ENCODE measurements around the gene PRSS53. TPM values are rescaled to one million over a fixed set of nuclear protein-coding genes. Genes with fewer than 3 reads are reported as not detected.
"Not testable (repeated sequence)": the region's sequence is repeated elsewhere in the genome, so short reads cannot be mapped to it uniquely, and the experiment has no call there.

The PRSS53 gene
- total RNA-seq, 1 donor from 2014 or later: 2.9 TPM

GRCh38 chr16:31117384-31118222, 28.9 kb upstream of the PRSS53 start, which contains the start of gene KAT8:
Gene KAT8 (plus strand): TSS chr16:31117664. CDS start chr16:31117682, 18 bp downstream.
- peak; percentile 100 for DNase-seq

DNA sequence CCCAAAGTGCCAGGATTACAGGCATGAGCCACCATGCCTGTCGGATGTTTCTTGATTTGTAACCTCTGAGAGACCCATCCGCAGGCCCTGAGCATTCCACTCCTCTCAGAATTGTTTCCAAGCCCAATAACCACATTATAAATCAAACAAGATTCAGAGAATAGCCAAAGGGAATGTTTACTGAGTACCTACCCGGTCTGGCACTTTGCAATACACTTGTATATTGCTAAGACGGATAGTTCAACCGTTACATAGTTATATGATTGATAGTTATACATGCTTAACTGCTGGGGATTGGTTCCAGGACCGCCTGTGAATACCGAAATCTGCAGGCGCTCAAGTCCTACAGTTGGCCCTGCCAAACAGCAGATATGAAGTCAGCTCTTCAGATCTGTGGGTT, 25.7 kb upstream of the PRSS53 start:
- no peak for DNase-seq

DNA sequence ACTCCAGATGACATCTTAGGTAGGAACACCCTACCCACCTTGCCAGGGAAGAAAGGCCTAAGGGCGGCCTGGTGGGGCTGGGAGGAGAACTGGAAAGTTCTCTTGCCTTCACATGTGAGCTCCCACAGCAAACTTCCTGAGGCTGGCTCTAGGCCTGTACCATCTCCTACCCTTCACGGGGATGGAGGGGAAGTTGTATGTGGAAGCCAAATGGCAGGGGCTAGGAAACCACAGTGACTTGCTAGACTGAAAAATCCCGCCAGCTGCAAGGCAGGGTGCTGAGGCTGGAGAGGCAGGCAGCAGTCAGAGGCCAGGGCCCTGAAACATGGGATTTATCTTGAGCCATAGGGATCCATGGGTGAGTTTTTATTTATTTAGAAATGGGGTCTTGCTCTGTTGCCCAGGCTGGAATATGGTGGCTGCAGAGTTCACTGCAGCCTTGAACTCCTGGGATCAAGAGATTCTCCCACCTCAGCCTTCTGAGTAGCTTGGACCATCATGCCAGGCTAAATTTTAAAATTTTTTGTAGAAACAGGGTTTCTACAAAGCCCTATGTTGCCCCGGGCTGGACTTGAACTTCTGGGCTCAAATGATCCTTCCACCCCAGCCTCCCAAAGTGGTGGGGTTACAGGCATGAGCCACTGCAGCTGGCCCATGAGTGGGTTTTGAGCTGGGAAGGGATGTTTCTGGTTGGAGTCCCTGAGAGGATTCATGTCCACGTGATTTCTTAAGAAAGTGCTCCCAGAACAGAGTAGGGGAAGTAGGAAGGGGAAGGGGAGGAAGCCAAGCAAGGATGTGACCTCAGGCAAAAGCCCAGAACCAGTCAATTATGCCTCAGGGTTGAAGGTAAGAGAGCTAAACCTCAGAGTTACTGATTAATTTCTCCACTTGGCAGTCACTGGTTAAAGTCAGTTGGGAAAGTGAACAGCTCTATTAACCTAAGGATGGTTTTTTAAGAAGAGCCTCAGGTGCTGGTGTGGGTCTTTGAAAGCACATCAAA, 24.7 kb upstream of the PRSS53 start:
- no peak for DNase-seq

DNA sequence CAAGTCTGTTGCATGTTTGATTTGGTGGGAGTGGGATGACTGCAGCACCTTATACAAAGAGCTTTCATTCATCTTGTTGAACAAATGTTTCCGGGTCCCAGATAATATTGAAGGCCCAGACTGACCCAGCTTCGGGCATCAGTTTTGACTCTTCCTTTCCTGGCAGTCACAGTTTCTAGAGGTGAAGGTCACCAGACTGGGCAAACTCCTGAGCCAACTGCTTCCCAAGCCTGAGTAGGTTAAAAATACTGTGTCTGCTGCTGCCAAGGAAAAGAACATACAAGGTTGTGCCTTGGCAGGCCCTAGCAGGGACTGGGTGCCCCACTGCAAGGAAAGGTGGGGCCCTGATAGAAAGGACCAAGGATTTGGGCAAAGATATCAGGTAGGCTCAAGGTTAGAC, 24.0 kb upstream of the PRSS53 start:
- DNase-seq: no peak

DNA sequence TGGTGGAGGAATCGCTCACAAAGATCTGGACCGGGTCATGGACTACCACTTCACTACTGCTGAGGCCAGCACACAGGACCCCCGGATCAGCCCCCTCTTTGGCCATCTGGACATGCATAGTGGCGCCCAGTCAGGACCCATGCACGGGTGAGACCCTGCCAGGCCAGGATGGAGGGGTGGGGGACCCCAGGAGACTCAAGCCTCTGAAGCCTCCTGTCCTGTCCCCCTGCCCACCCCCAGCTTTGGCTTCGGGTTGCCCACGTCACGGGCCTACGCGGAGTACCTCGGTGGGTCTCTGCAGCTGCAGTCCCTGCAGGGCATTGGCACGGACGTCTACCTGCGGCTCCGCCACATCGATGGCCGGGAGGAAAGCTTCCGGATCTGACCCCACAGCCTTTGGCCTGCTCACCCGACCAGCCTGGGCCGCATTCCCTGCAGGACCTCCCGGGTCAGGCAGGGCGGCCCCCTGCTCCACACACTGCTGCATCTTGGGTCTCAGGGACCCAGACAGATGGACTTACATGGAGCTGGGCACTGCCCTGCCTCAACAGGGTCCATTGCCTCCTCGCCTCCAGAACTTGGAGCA, 23.2 kb upstream of the PRSS53 start:
- no peak for DNase-seq

GRCh38 chr16:31110106-31111034, 21.6 kb upstream of the PRSS53 start:
- no peak for DNase-seq

- DNase-seq: no peak
Measured at GRCh38 chr16:31109622-31110021, 20.9 kb upstream of the PRSS53 start.

DNA sequence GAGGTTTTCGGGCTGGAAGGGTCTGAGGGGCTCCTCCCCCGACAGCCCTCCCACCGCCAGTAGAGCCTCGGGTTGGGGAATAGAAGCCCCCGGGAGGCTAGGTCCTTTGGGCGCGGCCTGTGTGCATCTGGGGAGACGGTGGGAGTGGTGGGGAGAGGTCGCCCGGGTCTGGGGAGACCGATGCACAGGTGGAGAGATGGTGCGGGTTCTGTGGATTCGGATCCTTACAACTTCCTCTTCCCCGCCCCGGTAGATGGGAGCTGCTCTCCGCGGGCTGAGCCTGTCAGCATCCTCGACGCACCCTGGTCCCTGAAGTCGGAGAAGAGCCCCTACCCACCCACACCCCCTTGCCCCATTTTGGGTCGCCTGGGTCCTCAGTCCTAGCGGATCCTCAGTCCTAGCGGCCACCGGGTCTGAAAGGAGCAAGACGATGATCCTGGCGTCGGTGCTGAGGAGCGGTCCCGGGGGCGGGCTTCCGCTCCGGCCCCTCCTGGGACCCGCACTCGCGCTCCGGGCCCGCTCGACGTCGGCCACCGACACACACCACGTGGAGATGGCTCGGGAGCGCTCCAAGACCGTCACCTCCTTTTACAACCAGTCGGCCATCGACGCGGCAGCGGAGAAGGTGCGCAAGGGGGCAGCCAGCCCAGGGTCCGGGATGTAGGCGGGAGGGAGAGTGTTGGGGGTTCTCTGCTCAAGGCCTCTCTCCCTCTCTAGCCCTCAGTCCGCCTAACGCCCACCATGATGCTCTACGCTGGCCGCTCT, 20.2 kb upstream of the PRSS53 start:
- DNase-seq: no peak

DNA sequence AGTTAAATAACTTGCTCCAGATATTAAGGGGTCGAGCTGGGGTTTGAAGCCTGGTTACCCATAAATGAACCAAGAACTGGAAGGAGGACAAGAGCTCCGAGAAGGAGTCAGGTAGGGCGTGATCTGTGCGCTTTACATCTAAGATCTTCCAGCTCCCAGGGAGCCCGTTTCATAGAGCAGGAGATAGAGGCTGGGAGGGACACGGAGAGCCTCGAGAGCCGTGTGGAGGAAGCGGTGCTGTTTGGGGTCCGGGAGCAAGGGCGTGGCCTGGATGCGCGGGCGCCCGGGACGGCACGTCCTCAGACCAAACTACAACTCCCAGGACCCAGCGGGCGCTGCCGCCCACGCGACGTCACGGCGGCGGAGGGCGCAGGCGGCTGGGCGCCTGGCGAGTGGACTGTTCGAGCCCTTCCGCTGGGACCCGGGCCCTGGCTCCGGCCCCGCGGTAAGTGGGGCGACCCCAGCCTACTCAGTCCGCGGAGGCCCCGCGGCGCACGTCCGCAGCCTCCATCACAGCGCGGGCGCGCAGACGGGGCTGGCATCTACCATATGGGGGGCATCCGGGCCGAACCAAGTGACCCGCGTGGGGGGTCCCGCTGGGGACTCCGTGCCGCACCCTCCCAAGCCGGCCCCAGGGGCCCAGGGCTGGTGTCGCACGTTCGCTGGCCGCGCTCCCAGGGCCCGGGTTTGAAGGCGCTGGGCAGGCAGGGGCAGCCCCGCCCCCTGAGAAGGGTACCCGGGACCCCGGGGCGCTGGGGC, 19.5 kb upstream of the PRSS53 start, which contains the start of gene BCKDK:
Gene BCKDK, plus strand, starts transcription at position 352 of the 759 bp plus-strand sequence. CDS start 838 bp downstream, outside the sequence.
- DNase-seq: peak; percentile 87

- DNase-seq: no peak
Measured at GRCh38 chr16:31107465-31107867, 18.7 kb upstream of the PRSS53 start.

GRCh38 chr16:31106509-31107464, 18.0 kb upstream of the PRSS53 start:
- no peak for DNase-seq

GRCh38 chr16:31105677-31106213, 17.0 kb upstream of the PRSS53 start:
- peak; percentile 78 for DNase-seq

DNA sequence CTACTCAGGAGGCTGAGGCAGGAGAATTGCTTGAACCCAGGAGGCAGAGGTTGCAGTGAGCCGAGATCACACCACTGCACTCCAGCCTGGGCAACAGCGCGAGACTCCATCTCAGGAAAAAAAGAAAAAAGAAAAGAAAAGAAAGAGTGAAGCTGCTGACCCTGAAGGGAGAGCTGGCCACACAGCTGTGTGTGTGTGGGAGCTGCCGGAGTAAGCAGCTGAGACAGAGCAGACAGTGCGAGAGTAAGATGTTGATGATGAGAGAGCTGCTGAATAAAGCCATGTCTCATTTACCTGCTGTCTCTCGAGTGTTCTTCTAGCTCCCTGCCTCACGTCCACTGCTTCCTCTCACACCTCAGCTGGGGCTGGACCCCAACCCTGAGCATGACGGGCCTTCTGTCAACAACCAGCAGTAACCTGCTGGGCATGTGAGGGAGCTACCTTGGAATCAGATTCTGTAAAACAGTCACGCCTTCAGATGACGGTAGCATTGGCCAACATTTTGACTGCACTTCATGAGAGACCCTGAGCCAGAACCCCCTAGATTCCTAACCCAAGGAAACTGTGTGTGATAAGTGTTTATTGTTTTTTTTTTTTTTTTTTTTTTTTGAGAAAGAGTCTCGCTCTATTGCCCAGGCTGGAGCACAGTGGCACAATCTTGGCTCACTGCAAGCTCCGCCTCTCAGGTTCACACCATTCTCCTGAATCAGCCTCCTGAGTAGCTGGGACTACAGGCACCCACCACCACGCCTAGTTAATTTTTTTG, 12.3 kb upstream of the PRSS53 start:
- not testable (repeated sequence) for DNase-seq

DNA sequence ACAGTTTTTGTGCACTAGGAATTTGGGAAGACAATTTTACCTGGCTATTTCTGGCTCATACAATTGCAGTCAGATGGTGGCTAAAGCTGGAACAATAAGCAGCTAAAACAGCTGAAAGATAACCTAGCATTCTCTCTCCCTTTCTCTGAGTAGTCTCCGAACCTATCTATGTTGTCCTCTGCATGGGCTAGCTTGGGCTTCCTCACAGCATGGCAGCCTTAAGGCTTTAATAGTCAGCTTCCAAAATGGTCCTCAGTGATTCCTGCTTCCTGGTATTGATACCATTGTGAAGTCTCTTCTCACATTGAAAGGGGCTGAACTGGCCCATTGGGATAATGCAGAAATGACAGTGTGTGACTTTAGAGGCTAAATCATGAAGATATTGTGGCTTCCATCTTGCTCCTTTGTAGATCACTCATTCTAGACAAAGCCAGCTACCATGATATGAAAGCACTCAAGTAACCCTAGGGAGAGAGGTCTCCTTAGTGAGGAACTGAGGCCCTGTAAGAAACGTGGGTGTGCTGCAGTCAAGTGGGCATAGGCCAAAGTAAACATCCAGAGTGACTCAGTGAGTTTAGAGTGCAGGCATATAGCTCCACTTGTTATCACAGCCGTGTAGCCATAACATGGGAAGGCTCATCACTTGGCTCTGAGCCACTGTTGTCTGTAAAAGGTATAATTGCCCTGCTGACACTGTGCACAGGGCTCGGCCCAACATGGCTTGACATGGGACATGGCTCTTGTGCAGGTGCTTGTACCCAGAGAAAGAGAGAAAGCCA, 11.3 kb upstream of the PRSS53 start:
- no peak for DNase-seq

DNA sequence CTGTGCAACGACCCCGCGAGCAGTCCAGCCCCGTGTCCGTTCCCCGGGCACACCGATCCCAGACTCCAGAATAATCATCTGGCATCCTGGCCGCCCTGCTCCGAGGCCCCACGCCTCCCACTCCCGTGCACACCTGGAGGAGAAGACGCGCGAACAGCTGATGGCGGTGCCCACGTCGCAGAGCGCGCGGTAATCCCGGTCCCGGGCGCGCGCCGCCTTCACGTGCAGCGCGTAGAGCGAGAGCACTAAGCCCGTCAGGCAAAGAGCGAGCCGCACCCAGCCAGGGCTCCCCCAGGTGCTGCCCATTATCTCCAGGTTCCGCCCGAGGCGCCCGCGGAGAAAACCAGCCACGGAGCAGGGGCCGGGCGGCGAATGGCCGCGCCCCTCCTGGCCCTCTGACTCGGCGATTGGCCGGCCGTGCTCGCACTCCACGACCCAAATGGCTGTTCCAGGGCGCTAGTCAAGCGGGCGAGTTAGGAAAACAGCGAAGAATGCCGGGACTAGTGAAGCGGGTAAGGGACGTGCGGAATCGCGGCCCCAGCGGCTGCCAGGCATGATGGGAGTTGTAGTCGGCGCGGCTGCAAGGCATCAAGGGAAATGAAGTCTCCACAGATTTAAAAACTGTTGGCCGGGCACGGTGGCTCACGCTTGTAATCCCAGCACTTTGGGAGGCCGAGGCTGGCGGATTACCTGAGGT, 5.8 kb upstream of the PRSS53 start, which contains the start of gene VKORC1:
Gene VKORC1, minus strand, starts transcription at position 374 of the 697 bp plus-strand sequence. Its CDS starts 68 bp downstream, at position 306.
- peak; percentile 97 for DNase-seq

DNA sequence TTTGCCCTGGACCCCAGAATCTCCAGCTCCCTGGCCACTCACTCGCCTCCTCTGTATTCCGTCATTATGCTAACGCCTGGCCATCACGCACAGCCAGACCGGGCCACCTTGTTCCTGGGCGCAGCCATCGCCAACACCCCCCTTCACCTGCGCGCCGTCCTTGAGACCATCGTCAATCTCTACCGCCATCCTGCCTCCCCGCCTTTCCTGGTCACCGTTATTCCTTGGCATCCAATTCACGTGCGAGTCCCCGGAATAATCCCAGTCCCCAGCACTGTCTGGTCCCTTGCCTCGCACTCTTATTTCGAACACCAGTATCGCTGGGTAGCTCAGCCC, 5.3 kb upstream of the PRSS53 start:
- DNase-seq: peak; percentile 29

All from tongue (tissue), 2 donors.